Transverse colon (tissue), 4 donors: ENCODE measurements around the gene MEF2D.

Experiments
- CTCF ChIP-seq, 5 experiments: fragments of 200-600 bp in 3 of 5; fragments of 450-650 bp in 2 of 5; sonication (generic) in 3 of 5; IDR thresholded peaks; 1 replicate in 2 of 5; 2 replicates in 3 of 5; pipeline ENCODE4 v1.5.1; 2016 to 2017; ENCODE audit warnings: antibody characterized with exemption in 5 of 5, inconsistent platforms in 3 of 5, mild to moderate bottlenecking in 2 of 5, moderate library complexity in 1 of 5
- POLR2A ChIP-seq: fragments of 450-650 bp; IDR thresholded peaks from one replicate; pipeline ENCODE4 v1.6.1; 2016; ENCODE audit warnings: antibody characterized with exemption, mild to moderate bottlenecking, moderate library complexity
- POLR2AphosphoS5 ChIP-seq, 3 donors: sonication (generic); formaldehyde crosslinking; IDR thresholded peaks; one replicate each; pipeline ENCODE4 v1.6.1; 2016; ENCODE audit warnings: antibody characterized with exemption in 3 of 3

- no peak for TF ChIP-seq CTCF (IDR thresholded peaks at IDR 0.05)
- no peak for TF ChIP-seq POLR2A
- no peak for TF ChIP-seq POLR2AphosphoS5 (IDR thresholded peaks at IDR 0.05)
Observed at GRCh38 chr1:156420205-156421061, 80.1 kb downstream of the MEF2D start.
